Hippocampal formation (tissue), 2 donors: ENCODE data around the gene ACSM6.

Source experiments
- DNase-seq, 2 donors: peaks; one replicate each; lab custom pipeline; 2025; lab: John Stamatoyannopoulos, UW

ACSM6 gene

DNA sequence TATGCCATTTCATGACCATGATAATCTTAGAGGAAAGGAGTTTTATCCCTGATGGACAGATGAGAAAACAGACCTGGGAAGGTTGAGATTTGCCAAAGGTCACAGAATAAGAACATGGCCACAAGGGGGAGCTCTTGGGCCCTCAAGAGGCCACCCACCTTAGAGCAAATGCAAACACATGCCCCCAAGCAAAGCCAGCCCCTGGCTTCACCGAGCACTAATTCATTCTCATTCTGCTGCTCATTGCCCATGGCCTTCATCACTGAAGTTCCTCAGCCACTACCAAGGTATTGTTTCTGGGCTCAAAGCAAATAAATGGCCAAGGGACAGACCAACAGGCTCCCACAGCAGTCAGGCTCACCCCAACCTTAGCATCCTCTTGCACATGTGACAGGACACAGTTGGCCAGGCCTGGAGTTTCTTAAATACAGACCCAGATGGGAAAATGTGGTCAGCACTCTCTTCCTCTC is 52.6 kb downstream of the ACSM6 start:
- no peak for DNase-seq

GRCh38 chr10:95247200-95247880 is 53.3 kb downstream of the ACSM6 start:
- no peak for DNase-seq

DNA sequence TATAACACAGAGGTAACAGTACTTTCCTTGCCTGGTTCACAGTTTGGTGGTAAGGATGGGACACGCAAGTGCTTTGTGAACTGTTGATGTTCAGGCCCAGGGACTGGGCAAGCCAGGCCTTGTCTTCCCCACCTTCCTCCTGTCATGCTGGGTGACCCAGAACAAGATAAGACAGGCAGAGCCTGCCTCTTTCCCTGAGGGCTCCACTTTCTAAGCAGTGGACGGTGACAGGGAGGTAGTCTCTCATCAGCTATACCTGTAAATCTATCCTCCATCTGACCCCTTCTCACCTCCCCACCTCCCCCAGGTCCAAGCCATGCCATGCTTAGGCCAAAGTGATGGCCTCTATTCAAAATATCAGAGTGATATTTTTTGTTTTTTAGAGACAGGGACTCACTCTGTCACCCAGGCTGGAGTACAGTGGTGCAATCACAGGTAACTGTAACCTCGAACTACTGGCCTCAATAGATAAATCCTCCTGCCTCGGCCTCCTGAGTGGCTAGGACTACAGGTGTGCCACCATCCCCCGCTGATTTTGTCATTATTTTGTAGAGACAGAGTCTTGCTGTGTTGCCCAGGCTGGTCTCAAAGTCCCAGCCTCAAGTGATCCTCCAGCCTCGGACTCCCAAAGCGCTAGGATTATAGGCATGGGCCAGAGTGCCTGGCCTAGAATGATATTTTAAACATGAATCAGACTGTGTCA is 54.0 kb downstream of the ACSM6 start:
- DNase-seq: no peak

GRCh38 chr10:95248989-95249388 is 55.0 kb downstream of the ACSM6 start:
- no peak for DNase-seq

DNA sequence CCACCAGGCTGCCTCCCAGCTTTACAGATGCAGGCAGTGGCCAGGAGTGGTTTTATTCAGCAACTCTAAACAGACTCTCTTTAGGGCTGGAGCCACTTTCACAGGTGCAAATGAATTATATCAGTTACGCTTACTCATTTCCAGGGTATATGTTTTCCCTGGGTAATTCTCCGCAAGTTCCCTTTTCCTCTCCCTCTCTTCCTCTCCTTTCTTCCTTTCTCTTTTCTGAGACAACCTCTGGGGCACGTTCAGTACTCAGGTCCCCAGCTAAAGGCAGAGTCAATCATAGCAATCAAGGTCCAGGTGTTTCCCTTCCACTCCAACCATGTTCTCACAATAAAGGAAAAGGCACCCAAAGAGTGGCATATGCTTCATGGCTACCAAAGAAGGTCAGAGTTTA is 55.4 kb downstream of the ACSM6 start:
- DNase-seq: no peak

GRCh38 chr10:95250856-95251255 is 56.8 kb downstream of the ACSM6 start:
- DNase-seq: no peak

- no peak for DNase-seq
These were observed 59.0 kb downstream of the ACSM6 start for GRCh38 chr10:95253007-95253406.

DNA sequence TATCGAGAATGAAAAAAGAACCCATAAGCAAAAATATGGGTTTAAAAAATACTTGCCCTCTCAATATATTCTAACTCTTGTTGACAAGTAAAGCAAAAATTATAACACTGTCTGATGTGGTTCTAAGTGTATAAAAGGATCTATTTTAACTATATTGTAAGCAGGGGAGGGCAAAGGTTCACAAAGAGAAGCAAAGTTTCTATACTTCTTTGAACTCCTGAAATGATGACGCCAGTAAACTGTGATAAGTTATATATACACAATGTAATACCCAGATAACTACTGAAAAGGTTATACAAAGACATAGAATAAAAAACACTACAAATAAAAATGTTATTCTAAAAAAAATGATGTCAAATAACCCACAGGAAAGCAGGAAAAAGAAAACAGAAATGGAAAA is 59.6 kb downstream of the ACSM6 start:
- no peak for DNase-seq

DNA sequence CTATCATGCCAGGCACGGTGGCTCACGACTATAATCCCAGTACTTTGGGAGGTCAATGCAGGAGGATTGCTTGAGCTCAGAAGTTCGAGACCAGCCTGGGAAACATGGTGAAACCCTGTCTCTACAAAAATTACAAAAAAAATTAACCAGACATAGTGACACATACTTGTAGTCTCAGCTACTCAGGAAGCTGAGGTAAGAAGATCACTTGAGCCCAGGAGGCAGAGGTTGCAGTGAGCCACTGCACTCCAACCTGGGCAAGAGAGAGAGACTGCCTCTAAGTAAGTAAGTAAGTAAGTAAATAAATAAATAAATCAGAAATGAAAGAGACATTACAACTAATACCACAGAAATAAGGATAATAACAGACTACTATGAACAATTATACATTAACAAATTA is 60.6 kb downstream of the ACSM6 start:
- DNase-seq: no peak

DNA sequence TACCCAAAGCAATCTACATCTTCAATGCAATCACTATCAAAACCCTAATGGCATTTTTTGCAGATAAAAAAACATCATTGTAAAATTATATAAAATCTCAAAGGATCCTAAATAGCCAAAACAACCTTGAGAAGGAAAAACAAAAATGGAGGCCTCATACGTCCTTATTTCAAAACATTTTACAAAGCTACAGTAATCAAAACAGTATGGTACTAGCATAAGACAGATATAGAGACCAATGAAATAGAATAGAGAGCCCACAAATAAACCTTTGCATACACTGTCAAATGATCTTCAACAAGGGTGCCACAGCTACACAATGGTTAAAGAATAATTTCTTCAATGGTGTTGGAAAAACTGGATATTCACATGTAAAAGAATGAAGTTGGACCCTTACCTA is 62.2 kb downstream of the ACSM6 start:
- no peak for DNase-seq

DNA sequence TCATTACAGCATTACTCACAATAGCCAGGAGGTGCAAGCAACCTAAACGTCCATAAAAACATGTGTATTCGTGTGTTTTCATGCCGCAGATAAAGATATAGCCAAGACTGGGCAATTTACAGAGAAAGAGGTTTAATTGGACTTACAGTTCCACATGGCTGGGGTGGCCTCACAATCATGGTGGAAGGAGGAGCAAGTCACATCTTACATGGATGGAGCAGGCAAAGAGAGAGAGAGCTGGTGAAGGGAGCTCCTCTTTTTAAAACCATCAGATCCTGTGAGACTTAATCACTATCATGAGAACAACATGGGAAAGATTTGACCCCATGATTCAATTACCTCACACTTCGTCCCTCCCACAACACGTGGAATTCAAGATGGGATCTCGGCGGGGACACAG is 63.8 kb downstream of the ACSM6 start:
- DNase-seq: no peak

DNA sequence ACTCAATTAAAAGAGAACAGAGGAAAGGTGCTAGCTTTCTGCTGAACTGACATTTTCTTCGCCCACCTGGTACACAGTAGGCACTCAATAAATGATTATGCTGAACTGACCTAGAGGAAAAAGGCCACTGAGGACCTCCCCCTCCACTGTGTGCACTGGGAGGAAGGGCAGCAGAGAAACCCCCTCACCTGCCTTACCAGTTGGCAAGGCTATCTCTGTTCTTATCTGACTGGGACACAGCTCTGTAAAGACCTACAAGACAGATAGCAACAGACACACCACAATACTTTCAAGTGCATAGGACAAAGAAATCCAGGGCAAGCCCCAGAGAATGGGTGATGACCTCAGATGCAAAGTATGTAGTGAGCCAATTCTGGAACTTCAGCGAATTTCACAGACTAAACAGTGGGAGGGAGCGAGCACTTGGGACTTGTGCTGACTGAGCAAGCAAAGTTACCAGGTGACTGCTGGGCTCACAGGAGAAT is 66.4 kb downstream of the ACSM6 start:
- DNase-seq: no peak

- DNase-seq: no peak
These were observed 67.0 kb downstream of the ACSM6 start for GRCh38 chr10:95260909-95261552.

DNA sequence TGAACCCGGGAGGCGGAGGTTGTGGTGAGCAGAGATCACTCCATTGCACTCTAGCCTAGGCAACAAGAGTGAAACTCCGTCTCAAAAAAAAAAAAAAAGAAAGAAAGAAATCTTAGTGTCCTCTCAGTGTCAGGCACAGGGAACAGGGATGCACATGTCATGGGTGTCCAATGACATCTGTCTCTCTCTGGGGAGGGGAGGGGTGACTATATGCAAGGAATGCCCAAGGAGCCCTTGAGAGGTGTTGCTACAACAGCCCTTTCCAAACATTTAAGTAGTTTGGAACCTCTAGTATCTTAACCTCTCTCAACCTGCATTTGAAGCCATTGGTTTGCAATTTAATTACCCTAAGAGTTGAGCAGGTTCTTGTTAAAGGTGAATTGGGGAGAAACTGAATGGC is 67.9 kb downstream of the ACSM6 start:
- DNase-seq: no peak

DNA sequence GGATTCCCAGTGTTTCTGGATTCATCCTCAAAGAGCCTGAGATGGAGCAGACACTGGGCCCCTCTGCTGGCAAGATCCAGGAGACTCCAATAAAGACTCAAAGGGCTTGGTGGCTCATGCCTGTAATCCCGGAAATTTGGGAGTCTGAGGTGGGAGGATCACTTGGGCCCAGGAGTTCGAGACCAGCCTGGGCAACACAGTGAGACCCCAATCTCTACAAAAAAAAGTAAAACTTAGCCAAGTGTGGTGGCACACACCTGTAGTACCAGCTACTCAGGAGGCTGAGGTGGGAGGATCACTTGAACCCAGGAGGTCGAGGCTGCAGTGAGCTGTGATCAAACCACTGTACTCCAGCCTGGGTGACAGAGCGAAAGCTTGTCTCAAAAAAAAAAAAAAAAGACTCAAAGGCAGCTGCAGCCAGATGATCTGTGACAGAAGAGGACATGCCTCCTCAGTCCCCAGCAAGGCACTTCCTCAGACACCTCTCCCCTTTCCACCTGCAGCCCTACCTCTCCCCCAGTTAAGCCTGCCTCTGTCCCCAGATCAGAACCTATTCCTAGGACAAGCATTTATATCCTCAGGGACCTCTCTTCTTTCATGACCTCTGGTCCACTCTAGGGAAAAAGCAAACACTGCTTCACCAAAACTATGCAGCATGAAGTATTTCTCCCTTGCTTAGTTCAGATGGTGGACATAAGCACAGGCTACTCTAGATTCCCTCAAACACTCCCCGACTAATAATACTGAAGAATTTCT is 68.9 kb downstream of the ACSM6 start:
- DNase-seq: no peak

GRCh38 chr10:95263864-95264226 is 69.8 kb downstream of the ACSM6 start:
- DNase-seq: no peak

- DNase-seq: no peak
These were observed 70.4 kb downstream of the ACSM6 start for GRCh38 chr10:95264227-95265051.

DNA sequence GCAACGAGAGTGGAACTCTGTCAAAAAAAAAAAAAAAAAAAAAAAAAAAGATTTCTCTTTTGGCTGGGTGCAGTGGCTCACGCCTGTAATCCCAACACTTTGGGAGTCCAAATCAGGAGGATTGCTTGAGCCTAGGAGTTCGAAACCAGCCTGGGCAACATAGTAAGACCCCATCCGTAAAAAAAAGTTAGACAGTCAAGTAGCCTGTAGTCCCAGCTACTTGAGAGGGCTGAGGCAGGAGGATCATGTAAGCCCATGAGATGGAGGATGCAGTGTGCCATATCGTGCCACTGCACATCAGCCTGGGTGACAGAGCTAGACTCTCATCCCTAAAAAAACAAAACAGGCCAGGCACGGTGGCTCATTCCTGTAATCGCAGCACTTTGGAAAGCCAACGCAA is 71.5 kb downstream of the ACSM6 start:
- no peak for DNase-seq

GRCh38 chr10:95266674-95267095 is 72.6 kb downstream of the ACSM6 start:
- DNase-seq: no peak

DNA sequence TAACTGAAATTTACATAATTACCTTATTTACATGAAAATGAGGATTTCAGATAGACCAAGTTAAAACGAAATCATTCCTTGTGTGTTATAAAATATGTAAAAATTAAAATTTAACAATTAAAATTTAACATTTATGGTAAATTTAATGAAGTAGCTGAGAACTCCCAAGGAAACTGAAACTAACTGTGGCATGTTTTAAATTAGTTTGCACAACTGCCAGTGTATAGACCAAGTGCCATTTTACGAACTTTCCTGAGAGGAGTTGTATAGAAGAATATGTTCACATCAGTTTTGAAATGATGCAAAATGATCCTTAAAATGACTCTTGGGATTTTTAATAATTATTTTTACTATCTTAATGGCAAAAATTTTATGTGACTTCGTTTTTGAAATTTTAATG is 73.2 kb downstream of the ACSM6 start:
- no peak for DNase-seq

DNA sequence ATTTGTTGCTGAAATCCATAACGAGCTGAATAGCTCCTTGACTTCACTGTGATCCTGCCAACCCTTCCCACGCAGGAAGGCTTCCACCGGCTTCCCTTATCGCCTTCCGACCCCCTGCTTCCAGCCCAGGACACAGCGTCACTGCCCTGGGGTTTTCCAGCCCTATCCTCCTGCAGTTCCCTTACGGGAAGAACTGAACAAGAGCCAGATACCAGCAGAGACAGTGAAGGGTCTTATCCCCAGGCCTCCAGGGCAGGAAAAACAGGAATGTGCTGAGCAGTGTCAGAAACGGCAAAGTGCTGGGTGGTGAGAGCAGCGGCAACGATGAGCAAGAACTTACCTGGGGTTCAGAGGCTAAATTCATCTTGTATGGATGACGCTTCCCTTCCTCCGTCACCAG is 74.4 kb downstream of the ACSM6 start:
- no peak for DNase-seq
